A549 treated with AZD2906 at 1 μM for 4 hours (cell line): ENCODE data around the gene SIAE. TPM values are rescaled to one million over a fixed set of nuclear protein-coding genes. Genes with fewer than 3 reads are reported as not detected.

Experiments used
- total RNA-seq: library from RNA; stranded (reverse); fragments of 200-300 nt; extraction: Qiagen RNA extraction; gene quantifications from 5 replicates; pipeline ENCODE4 v1.2.3, GENCODE V29; 2022

The SIAE gene, protein sequence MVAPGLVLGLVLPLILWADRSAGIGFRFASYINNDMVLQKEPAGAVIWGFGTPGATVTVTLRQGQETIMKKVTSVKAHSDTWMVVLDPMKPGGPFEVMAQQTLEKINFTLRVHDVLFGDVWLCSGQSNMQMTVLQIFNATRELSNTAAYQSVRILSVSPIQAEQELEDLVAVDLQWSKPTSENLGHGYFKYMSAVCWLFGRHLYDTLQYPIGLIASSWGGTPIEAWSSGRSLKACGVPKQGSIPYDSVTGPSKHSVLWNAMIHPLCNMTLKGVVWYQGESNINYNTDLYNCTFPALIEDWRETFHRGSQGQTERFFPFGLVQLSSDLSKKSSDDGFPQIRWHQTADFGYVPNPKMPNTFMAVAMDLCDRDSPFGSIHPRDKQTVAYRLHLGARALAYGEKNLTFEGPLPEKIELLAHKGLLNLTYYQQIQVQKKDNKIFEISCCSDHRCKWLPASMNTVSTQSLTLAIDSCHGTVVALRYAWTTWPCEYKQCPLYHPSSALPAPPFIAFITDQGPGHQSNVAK
- 12.8 to 15.0 TPM (median 14.6 TPM) in 5 replicates for total RNA-seq

GRCh38 chr11:124673333-124674167 lies at the start of gene SIAE, which contains the start of gene SPA17:
Gene SIAE, minus strand, starts transcription at chr11:124673739. Its CDS starts 31 bp downstream, at chr11:124673708.
Gene SPA17, plus strand, starts transcription at chr11:124673904. Its CDS starts 1,361 bp downstream, at chr11:124675265.

GRCh38 chr11:124622531-124623451 lies 50.7 kb downstream of the SIAE start, which contains the start of gene TBRG1:
Gene TBRG1, plus strand, starts transcription at chr11:124622864. Its CDS starts 220 bp downstream, at chr11:124623084.

DNA sequence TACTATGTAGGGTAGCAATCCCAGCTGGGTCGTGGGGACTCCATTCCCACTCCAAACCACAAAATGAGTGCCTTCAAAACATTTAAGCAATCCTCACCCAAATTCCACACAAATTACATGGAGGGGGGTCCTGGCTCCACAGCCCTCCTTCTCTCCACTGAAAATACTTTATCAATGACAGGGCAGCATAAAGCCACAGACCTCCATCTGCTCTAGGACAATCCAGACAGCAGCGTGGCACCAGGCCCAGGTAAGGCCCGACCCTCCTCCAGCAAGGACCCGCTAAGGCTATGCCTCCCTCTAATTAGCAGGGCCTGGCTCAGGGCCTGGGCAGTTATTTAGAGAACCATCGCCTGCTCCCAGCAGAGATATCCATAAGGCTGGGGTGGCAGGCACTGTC lies 62.5 kb downstream of the SIAE start, which contains the start of gene PANX3:
Gene PANX3, plus strand, starts transcription at position 365 of the 400 bp plus-strand sequence. CDS start 129 bp downstream, outside the sequence.

Other genes with a start within 250 kb of the SIAE start
- not detected in 5 replicates for gene OR8B4, start 248.9 kb downstream of the SIAE start, total RNA-seq
- gene OR8B8, start 228.0 kb downstream of the SIAE start, total RNA-seq, result not detected in 5 replicates
- gene OR8B12, start 130.1 kb downstream of the SIAE start, total RNA-seq, result not detected in 5 replicates
- gene OR8A1, start 103.7 kb downstream of the SIAE start, total RNA-seq, result not detected in 5 replicates
- not detected in 5 replicates for gene PANX3, start 62.3 kb downstream of the SIAE start, total RNA-seq
- gene TBRG1, start 50.9 kb downstream of the SIAE start, total RNA-seq, result 14.8 to 17.1 TPM (median 15.2 TPM) in 5 replicates
- gene SPA17, start 165 bp upstream of the SIAE start, total RNA-seq, result 16.2 to 28.7 TPM (median 17.9 TPM) in 5 replicates
- gene NRGN, start 66.2 kb upstream of the SIAE start, total RNA-seq, result 6.2 to 11.3 TPM (median 11.0 TPM) in 5 replicates
- 0.08 TPM in 1 of 5 replicates, not detected in the others for gene VSIG2, start 78.5 kb upstream of the SIAE start, total RNA-seq
- gene ESAM, start 88.6 kb upstream of the SIAE start, total RNA-seq, result 9.1 to 14.6 TPM (median 12.8 TPM) in 5 replicates
- gene MSANTD2, start 126.7 kb upstream of the SIAE start, total RNA-seq, result 4.8 to 5.8 TPM (median 5.3 TPM) in 5 replicates
- gene ROBO3, start 191.7 kb upstream of the SIAE start, total RNA-seq, result 2.3 to 3.4 TPM (median 2.7 TPM) in 5 replicates
- gene ROBO4, start 224.1 kb upstream of the SIAE start, total RNA-seq, result not detected in 5 replicates
- gene HEPN1, start 245.5 kb upstream of the SIAE start, total RNA-seq, result not detected in 5 replicates